ENCODE results near the gene SLC22A1. TPM values are rescaled to one million over a fixed set of nuclear protein-coding genes. Genes with fewer than 3 reads are reported as not detected.

Gene SLC22A1
- total RNA-seq (2021; ENCODE audit: unreplicated experiment) (0.98 TPM), Bru-seq, nascent RNA (percentile 55 among the genes with signal in this experiment), BruChase-seq, experiment 1, labeled RNA remaining after a 2-hour chase (percentile 59 among the genes with signal in this experiment), BruChase-seq, experiment 2, labeled RNA remaining after a 6-hour chase (percentile 53 among the genes with signal in this experiment)
- polyA plus RNA-seq (2012; ENCODE audit: insufficient read length), result 0.48 TPM
- long read RNA-seq, result 0 reads

DNA sequence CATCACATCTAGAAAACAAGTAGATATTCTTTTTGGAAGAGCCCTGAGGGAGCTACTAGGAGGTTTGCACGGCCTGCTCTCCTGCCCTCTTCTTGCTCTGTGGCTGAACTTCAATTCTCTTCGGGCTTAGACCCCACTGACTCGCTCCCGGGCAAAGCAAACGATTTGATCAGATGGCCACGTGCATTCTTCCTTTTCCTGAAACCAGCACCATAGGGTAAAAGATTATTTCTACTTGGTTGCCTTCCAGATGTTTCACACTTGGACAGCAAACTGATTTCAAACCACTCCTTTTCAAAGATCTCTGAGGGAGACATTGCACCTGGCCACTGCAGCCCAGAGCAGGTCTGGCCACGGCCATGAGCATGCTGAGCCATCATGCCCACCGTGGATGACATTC lies at the start of gene SLC22A1:
TSS of gene SLC22A1 (plus strand) at position 258 of the 400 bp plus-strand sequence. CDS start at position 379, 121 bp downstream.
- no peak within 1 kb of the TSS for H3K27ac ChIP-seq (ENCODE audit: low read length)
- CTCF ChIA-PET, result no interaction called here
- no peak for DNase-seq (ENCODE audit: low read depth, low spot score)
- in situ Hi-C loops (cut with HindIII; ENCODE audit: low pct_unique_long_range_greater_than_20kb, low sequenced_read_pairs), result no loop called here
- H3K27me3 ChIP-seq (ENCODE audit: control insufficient read depth, insufficient read depth, low read length), result no peaks in the 10 kb centered on the region
- no peak for ATAC-seq
- no peak for TF ChIP-seq TCF7L2 (IDR thresholded peaks at IDR 0.05; ENCODE audit: low read depth, low read length)
- TF ChIP-seq POLR2AphosphoS5 (IDR thresholded peaks at IDR 0.05; ENCODE audit: low read depth, low read length), result no peak
- TF ChIP-seq, protein P1, sequence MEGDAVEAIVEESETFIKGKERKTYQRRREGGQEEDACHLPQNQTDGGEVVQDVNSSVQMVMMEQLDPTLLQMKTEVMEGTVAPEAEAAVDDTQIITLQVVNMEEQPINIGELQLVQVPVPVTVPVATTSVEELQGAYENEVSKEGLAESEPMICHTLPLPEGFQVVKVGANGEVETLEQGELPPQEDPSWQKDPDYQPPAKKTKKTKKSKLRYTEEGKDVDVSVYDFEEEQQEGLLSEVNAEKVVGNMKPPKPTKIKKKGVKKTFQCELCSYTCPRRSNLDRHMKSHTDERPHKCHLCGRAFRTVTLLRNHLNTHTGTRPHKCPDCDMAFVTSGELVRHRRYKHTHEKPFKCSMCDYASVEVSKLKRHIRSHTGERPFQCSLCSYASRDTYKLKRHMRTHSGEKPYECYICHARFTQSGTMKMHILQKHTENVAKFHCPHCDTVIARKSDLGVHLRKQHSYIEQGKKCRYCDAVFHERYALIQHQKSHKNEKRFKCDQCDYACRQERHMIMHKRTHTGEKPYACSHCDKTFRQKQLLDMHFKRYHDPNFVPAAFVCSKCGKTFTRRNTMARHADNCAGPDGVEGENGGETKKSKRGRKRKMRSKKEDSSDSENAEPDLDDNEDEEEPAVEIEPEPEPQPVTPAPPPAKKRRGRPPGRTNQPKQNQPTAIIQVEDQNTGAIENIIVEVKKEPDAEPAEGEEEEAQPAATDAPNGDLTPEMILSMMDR (IDR thresholded peaks at IDR 0.05), result no peak
- TF ChIP-seq, protein P2, sequence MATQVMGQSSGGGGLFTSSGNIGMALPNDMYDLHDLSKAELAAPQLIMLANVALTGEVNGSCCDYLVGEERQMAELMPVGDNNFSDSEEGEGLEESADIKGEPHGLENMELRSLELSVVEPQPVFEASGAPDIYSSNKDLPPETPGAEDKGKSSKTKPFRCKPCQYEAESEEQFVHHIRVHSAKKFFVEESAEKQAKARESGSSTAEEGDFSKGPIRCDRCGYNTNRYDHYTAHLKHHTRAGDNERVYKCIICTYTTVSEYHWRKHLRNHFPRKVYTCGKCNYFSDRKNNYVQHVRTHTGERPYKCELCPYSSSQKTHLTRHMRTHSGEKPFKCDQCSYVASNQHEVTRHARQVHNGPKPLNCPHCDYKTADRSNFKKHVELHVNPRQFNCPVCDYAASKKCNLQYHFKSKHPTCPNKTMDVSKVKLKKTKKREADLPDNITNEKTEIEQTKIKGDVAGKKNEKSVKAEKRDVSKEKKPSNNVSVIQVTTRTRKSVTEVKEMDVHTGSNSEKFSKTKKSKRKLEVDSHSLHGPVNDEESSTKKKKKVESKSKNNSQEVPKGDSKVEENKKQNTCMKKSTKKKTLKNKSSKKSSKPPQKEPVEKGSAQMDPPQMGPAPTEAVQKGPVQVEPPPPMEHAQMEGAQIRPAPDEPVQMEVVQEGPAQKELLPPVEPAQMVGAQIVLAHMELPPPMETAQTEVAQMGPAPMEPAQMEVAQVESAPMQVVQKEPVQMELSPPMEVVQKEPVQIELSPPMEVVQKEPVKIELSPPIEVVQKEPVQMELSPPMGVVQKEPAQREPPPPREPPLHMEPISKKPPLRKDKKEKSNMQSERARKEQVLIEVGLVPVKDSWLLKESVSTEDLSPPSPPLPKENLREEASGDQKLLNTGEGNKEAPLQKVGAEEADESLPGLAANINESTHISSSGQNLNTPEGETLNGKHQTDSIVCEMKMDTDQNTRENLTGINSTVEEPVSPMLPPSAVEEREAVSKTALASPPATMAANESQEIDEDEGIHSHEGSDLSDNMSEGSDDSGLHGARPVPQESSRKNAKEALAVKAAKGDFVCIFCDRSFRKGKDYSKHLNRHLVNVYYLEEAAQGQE (IDR thresholded peaks at IDR 0.05; ENCODE audit: insufficient read depth in 1 of 2, low read depth in 2 of 2, low read length in 1 of 2), result no peak
- TF ChIP-seq SIN3A (IDR thresholded peaks at IDR 0.05; ENCODE audit: borderline replicate concordance, insufficient read depth, low read depth, low read length), result no peak
- no peaks in the 10 kb centered on the region for H3K36me3 ChIP-seq (ENCODE audit: control insufficient read depth, insufficient read depth, low read length)
- BruUV-seq (replicated peaks), result no TSS peak
- H3K4me3 ChIP-seq (ENCODE audit: low read depth in 2 of 2, low read length in 2 of 2), result no peak within 1 kb of the TSS
- no peaks in the 10 kb centered on the region for H3K9me3 ChIP-seq (ENCODE audit: control insufficient read depth, insufficient read depth, low read depth, low read length)
- H3K4me1 ChIP-seq (ENCODE audit: control insufficient read depth, insufficient read depth, low read length), result no peaks in the 10 kb centered on the region
- intact Hi-C loops (cut with micrococcal nuclease; ENCODE audit: unreplicated experiment), result no loop called here
- POLR2A ChIA-PET, result no interaction called here

DNA sequence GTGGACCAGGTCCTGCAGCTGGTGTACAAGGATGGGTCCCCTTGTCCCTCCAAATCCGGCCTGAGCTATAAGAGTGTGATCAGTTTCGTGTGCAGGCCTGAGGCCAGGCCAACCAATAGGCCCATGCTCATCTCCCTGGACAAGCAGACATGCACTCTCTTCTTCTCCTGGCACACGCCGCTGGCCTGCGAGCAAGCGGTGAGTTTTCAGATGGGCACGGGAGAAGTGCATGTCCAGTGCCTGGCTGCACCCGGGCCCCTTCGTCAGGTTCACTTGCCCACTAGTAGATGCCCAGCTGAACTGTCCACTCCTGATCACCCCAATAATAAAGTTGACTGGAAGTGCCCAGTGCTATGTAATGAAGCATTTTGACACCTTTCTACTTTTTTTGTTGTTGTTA lies 48.3 kb upstream of the SLC22A1 start:
- DNase-seq (ENCODE audit: low read depth, low spot score), result no peak
- no peak overlapping the region for H3K27ac ChIP-seq (ENCODE audit: low read length)
- TF ChIP-seq, protein P1 (IDR thresholded peaks at IDR 0.05), result no peak
- TF ChIP-seq, protein P2 (IDR thresholded peaks at IDR 0.05; ENCODE audit: insufficient read depth in 1 of 2, low read depth in 2 of 2, low read length in 1 of 2), result no peak
- no peak for TF ChIP-seq TCF7L2 (IDR thresholded peaks at IDR 0.05; ENCODE audit: low read depth, low read length)
- TF ChIP-seq POLR2AphosphoS5 (IDR thresholded peaks at IDR 0.05; ENCODE audit: low read depth, low read length), result no peak
- TF ChIP-seq SIN3A (IDR thresholded peaks at IDR 0.05; ENCODE audit: borderline replicate concordance, insufficient read depth, low read depth, low read length), result no peak
- BruUV-seq (replicated peaks), result no TSS peak
- in situ Hi-C loops (cut with HindIII; ENCODE audit: low pct_unique_long_range_greater_than_20kb, low sequenced_read_pairs), result no loop called here
- ChIA-PET CTCF (no interaction called here), POLR2A (no interaction called here)
- no peaks in the 10 kb centered on the region for H3K4me1 ChIP-seq (ENCODE audit: control insufficient read depth, insufficient read depth, low read length)
- no peaks in the 10 kb centered on the region for H3K9me3 ChIP-seq (ENCODE audit: control insufficient read depth, insufficient read depth, low read depth, low read length)
- no peaks in the 10 kb centered on the region for H3K27me3 ChIP-seq (ENCODE audit: control insufficient read depth, insufficient read depth, low read length)
- no peak for ATAC-seq
- intact Hi-C loops (cut with micrococcal nuclease; ENCODE audit: unreplicated experiment), result no loop called here
- H3K36me3 ChIP-seq (ENCODE audit: control insufficient read depth, insufficient read depth, low read length), result peaks cover 9% of the 10 kb centered on the region; the same call in 1 of the 2 replicates
- no peak overlapping the region for H3K4me3 ChIP-seq (ENCODE audit: low read depth in 2 of 2, low read length in 2 of 2)

All from Panc1 (cell line).